Measurements from ENCODE around the gene PER3. TPM values are rescaled to one million over a fixed set of nuclear protein-coding genes. Genes with fewer than 3 reads are reported as not detected.
"Not testable (repeated sequence)": the region's sequence is repeated elsewhere in the genome, so short reads cannot be mapped to it uniquely, and the experiment has no call there.

The PER3 gene
- total RNA-seq, 6 experiments from 2014 or later, result 8.7 to 26.2 (median 13.5) TPM

- intact Hi-C loops (cut with DNase I), result no loop called here
- peak overlapping the region in 2 of 3 donors; percentile 52 to 61 for H3K27ac ChIP-seq
- H3K9me3 ChIP-seq, result no peaks in the 10 kb centered on the region
- no peak for TF ChIP-seq CTCF (IDR thresholded peaks at IDR 0.05)
- no peak for TF ChIP-seq POLR2A (IDR thresholded peaks at IDR 0.05)
- DNase-seq (no peak), ATAC-seq (peak in 3 of 4 donors; percentile 23 to 71 (median 46))
- peaks cover 0 to 27% (median 4%) of the 10 kb centered on the region in 4 donors for H3K36me3 ChIP-seq
- H3K27me3 ChIP-seq, result no peaks in the 10 kb centered on the region
- WGBS (ENCODE audit: insufficient coverage, low coverage, low lambda C conversion rate, missing lambda C conversion rate), result 41% methylated on average over 5 of the region's 5 CpGs
- H3K4me1 ChIP-seq, result peaks cover 0 to 9% (median 0%) of the 10 kb centered on the region in 4 donors
- H3K4me3 ChIP-seq, result no peak overlapping the region
These were observed 5.7 kb downstream of the PER3 start for GRCh38 chr1:7789828-7790227.

- Histone ChIP-seq H3K36me3 (peaks cover 0 to 39% (median 6%) of the 10 kb centered on the region in 4 donors), H3K27ac (peak overlapping the region in 1 of 3 donors; percentile 61)
- intact Hi-C loops (cut with DNase I); ATAC-seq; H3K27me3 ChIP-seq; DNase-seq; H3K4me3 ChIP-seq; H3K9me3 ChIP-seq; H3K4me1 ChIP-seq: not testable (repeated sequence)
- no CpG with 5 or more reads among the region's 3 CpGs for WGBS (ENCODE audit: insufficient coverage, low coverage, low lambda C conversion rate, missing lambda C conversion rate)
These were observed 6.9 kb downstream of the PER3 start for GRCh38 chr1:7791027-7791426.

- H3K27me3 ChIP-seq, result no peaks in the 10 kb centered on the region
- TF ChIP-seq CTCF (IDR thresholded peaks at IDR 0.05) (no peak), POLR2A (IDR thresholded peaks at IDR 0.05) (no peak)
- H3K27ac ChIP-seq, result no peak overlapping the region
- H3K4me1 ChIP-seq, result no peaks in the 10 kb centered on the region
- no peaks in the 10 kb centered on the region for H3K9me3 ChIP-seq
- WGBS (ENCODE audit: insufficient coverage, low coverage, low lambda C conversion rate, missing lambda C conversion rate), result 89% methylated on average over 12 of the region's 12 CpGs
- peaks cover 0 to 66% (median 16%) of the 10 kb centered on the region in 4 donors for H3K36me3 ChIP-seq
- no peak for ATAC-seq
- intact Hi-C loops (cut with DNase I), result no loop called here
- H3K4me3 ChIP-seq, result no peak overlapping the region
- DNase-seq, result no peak
These were observed 11.3 kb downstream of the PER3 start for GRCh38 chr1:7795406-7795805.

GRCh38 chr1:7805460-7805859 lies 21.4 kb downstream of the PER3 start:
- intact Hi-C loops (cut with DNase I), result no loop called here
- DNase-seq (no peak), ATAC-seq (peak in 2 of 4 donors; percentile 18 to 31)
- Histone ChIP-seq H3K4me3 (no peak overlapping the region), H3K27me3 (no peaks in the 10 kb centered on the region), H3K27ac (no peak overlapping the region), H3K4me1 (peaks cover 0 to 5% (median 0%) of the 10 kb centered on the region in 4 donors), H3K9me3 (no peaks in the 10 kb centered on the region), H3K36me3 (peaks cover 0 to 92% (median 26%) of the 10 kb centered on the region in 4 donors)
- 51% methylated on average over 9 of the region's 9 CpGs for WGBS (ENCODE audit: insufficient coverage, low coverage, low lambda C conversion rate, missing lambda C conversion rate)
- TF ChIP-seq CTCF (IDR thresholded peaks at IDR 0.05) (no peak), POLR2A (IDR thresholded peaks at IDR 0.05) (no peak)

- H3K27me3 ChIP-seq, result no peaks in the 10 kb centered on the region
- no peaks in the 10 kb centered on the region for H3K9me3 ChIP-seq
- intact Hi-C loops (cut with DNase I), result no loop called here
- 25% methylated on average over 1 of the region's 1 CpG for WGBS (ENCODE audit: insufficient coverage, low coverage, low lambda C conversion rate, missing lambda C conversion rate)
- H3K27ac ChIP-seq, result no peak overlapping the region
- peak in 2 of 4 donors; percentile 43 to 48 for ATAC-seq
- no peak overlapping the region for H3K4me3 ChIP-seq
- DNase-seq, result no peak
- H3K4me1 ChIP-seq, result peaks cover 0 to 5% (median 0%) of the 10 kb centered on the region in 4 donors
- no peak for TF ChIP-seq POLR2A (IDR thresholded peaks at IDR 0.05)
- peak; percentile 38 to 51 (median 46) for TF ChIP-seq CTCF (IDR thresholded peaks at IDR 0.05)
- H3K36me3 ChIP-seq, result peaks cover 0 to 86% (median 28%) of the 10 kb centered on the region in 4 donors
These were observed 24.3 kb downstream of the PER3 start for GRCh38 chr1:7808253-7808844.

Data from right lobe of liver (tissue), 6 donors.